Stimulated activated CD4-positive, alpha-beta T cell treated with anti-CD3 and anti-CD28 coated beads, Interleukin-1b, Interleukin-23, amount 100 ng/mL, for 1 hour (primary cell): Measurements from ENCODE around the gene WDFY4.

Experiments
- DNase-seq, 2 donors: peaks; one replicate each; pipeline ENCODE4 v3.0.0-alpha.2; 2020; ENCODE audit warnings: low read depth in 2 of 2

Gene WDFY4

DNA sequence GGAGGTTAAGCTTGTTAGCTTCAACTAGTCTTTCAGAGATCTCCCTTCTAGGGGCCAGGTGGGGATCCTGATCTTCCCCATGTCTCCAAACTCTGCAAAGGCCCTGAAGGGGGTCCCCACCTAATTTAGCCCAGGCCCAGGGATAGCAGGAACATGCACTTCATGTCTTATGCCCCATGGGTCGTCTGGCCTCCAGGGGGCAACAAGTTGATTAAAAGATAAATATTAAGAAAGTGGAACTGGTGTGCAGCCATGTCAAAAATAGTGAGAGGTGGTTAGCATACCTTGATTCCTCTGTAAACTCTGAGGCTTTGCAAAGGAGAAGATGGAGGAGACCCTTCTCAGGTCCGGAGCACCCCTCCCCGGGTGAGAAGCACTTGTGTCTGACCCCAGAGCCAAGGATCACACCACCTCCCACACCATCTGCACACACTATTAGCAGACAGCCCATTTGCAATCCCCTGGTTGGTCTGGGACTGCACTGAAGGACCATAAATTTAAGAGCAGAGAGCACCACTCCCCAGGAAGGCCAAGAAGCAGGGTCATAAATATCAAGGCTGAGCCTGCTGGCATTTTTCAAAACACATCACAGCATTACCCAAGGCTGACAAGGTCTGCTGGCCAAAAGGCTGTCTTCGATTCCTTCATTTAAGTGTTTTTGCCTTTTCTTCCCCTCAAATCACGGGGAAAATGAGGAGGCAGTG is 299.1 kb downstream of the WDFY4 start:
- DNase-seq, result no peak

DNA sequence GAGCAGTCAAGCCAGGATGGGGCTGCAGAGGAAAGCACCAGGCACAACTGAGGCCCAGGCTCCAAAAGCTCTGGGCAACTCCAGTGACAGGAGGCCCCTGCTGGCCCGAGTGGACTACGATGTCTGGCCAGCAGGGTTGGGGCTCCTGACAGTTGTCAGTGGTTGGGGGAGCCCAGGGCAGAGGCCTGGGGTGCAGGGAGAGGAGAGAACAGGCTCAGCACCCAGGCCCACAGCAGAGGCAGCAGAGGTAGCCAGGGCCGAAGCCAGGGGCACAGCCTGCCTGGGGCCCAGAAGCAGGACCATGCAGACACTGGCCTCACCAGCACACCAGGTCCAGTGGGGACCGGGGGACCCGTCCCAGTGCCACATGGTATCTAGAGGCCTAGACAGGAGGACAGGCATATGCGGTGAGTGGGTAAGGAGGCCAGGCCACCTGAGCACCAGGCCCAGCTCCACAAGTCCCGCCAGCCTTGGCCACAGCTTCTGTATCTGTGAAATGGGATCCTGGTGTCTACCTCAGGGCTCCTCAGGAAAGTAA is 301.0 kb downstream of the WDFY4 start:
- no peak for DNase-seq

- no peak for DNase-seq
Measured at GRCh38 chr10:48990226-48990625, 305.6 kb downstream of the WDFY4 start.

- no peak for DNase-seq
Measured at GRCh38 chr10:48993627-48994026, 309.0 kb downstream of the WDFY4 start.

GRCh38 chr10:48996329-48996728 is 311.7 kb downstream of the WDFY4 start:
- no peak for DNase-seq

- DNase-seq, result no peak
Measured at GRCh38 chr10:48999346-48999745, 314.7 kb downstream of the WDFY4 start.

DNA sequence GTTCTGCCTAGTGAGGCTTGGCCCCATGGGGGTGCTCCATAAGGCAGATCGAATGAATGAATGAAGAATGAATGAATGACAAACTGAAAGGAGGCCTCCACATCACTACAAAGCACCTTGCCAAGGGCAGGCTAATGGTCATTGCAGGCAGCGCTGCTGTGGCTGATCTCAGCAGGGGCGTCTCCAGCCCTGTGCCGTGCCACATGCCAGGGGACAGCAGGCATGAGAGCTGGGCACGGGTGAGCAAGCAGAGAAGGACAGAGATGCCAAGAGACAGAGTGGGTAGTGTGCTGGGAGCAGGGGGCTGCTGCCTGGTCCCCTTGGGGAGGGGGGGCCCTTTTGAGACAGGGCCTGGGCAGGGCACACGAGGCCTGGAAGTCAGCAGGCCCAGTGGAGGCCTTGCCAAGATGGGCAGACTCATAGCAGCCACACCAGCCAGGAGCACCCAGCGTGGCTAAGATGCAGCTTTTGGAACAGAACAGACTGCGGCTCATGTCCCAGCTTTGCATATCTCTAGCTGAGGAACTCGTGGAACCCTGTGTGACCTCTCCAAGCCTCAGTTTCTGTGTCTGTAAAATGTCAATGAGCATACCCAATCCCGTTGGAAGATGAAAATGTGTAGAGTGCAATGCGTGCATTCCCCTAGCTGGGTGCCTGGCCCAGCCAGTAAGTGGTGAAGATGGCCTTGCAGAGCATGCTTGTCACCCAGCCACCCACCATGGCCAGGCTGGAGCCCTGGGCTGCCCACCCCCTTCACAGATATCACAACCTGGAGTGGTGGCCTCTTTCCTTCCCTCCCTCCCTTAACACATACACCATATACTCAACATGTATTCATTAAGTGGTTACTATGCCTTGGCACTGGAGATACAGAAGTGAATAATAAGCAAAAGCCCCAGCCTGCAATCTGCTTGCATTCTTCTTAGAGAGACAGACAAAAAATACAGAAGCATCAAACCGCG is 316.0 kb downstream of the WDFY4 start:
- no peak for DNase-seq

- no peak for DNase-seq
Measured at GRCh38 chr10:49001402-49001801, 316.7 kb downstream of the WDFY4 start.

- DNase-seq, result no peak
Measured at GRCh38 chr10:49001870-49002672, 317.4 kb downstream of the WDFY4 start.

DNA sequence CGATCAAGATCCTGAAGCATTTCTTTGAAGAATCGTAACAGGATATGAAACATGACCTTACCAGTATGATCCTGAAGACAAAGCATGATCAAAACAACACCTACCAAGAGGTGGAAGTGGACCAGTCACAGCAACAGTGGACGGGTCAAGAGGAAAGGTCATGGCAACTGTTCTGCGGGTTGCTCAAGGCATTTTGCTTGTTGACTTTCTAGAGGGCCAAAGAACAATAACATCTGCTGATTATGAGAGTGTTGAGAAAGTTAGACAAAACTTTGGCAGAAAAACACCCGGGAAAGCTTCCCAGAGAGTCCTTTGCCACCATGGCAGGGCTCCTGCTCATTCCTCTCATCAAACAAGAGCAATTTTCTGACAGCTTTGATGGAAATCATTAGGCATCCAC is 320.6 kb downstream of the WDFY4 start:
- DNase-seq, result no peak

- DNase-seq, result no peak
Measured at GRCh38 chr10:49007129-49007528, 322.5 kb downstream of the WDFY4 start.

DNA sequence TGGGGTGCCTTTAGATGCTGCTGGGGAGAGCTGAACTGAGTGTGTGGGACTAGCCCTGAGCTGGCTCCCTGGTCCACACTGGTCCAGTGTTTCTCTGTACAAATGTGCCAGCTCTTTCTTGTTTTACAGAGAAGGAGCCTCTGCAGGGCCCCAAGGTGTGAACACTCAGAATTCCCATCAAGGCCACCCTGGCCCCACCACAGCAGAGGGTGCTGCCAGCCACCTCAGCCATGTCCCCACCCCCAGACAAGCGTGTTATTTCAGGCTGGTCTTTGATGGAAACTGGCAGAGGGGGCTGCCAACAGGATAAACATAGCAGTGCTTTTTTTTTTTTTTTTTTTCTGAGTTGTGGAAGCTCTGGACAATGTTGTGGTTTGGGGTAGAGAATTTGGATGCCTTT is 323.4 kb downstream of the WDFY4 start:
- DNase-seq, result no peak

- DNase-seq, result no peak
Measured at GRCh38 chr10:49008505-49009198, 324.0 kb downstream of the WDFY4 start.

DNA sequence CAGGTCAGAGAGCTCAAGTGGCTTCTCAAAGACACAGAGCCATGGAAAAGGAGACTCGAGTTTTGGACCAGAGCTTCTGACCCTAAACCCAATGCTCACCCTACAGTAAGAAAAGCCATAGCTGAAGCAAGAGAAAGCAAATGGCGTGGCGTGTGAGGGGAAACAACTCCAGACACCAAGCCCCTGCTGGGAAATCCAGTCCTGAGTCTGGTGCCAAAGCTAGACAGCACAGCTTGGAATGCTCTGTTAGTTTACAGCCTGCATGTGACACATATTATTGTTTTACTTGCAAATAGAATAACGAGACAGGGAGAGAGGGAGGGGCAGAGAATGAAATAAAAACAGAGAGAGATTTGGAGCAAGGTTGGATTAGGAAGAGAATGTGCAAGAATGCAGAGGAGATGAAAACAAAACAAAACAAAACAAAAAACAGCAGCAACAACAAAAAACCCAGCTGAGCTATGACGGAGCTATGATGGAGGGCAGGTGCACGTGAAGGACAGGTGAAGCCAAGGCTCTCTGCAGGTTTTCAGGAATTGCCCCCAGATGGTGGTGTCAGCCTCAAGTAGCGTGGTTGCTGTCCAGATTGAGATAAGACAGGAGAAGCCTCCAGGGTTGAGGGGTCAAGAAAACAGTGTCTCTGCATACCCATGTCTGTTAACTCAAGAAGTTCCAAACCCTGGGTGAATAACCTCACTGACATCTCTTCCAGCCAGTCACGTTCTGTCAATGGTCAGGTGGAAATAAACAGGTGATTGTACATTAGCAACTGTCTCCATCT is 324.7 kb downstream of the WDFY4 start:
- no peak for DNase-seq

GRCh38 chr10:49010295-49010694 is 325.6 kb downstream of the WDFY4 start:
- no peak for DNase-seq

DNA sequence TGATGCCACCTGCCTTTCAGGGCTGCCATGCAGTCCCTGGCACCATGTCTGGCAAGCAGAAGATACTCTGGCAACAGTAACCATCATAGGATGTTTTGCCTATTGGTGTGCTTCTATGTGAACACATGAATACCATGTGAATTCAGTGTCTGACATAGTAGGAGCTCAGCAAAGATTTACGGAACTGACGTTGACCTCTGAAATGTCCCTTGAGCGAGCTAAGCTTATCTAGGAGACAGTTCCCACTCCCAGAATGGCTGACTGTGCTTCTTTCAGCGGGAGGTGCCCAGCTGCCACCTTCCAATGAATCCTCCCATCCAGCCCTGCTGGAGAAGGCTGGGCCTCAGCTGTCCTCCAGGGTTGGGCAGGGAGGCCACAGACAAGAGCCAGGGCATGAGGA is 326.2 kb downstream of the WDFY4 start:
- DNase-seq, result no peak

GRCh38 chr10:49011756-49012155 is 327.1 kb downstream of the WDFY4 start:
- DNase-seq, result no peak

DNA sequence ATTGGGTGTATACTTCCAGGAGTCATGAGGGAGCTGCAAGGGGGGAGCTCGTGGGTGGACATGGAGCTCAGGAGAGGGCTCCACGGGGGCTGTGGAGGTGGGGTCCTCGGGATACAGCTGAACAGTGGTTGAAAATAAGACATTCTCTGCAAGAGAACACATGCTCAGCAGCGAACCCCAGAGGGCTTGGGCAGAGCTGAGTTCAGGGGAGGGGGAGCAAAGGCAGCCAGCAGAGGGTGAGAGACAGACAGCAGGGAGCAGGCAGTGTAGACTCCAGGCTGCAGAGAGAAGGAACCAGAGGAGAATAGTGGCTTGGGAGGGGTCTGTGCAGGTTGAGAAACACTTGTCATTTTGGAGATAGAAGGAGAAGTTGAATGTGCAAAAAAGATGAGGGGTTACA is 327.9 kb downstream of the WDFY4 start:
- DNase-seq, result no peak

DNA sequence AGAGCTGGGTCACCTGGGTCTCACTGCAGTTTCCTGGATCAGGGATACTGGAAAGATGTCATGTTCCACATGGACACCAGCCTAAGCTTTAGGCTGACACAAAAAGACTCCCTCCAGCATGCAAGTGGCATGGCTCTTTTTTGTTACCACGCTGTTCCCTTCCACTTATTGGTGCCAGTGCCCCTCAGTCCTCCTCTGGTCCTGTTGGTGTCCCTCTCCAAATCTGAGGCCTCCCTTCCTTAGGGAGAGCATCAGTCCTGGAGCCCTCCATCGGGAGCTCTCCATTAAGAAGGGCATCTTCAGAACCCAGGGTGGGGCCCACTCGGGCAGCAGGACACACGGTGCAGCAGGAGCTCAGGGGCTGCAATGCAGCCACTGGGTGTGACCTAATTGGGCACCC is 331.0 kb downstream of the WDFY4 start:
- no peak for DNase-seq

DNA sequence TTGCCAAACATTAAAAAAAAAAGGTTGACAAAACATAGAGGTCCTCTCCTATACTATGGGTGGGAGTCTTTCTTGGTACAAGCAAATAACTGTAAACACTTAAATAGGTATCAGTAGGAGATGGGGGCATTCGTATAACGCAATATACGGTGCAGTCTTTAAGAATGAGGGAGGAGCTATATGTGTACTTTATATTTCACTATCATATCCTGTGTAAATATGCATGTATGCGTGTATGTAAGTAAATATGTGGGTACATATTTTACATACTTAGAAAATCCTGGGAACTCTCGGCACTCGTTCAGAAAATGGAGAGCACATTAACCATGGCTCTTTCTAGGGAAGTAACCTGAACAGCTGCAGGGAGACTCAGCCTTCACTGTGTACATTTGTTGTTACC is 337.0 kb downstream of the WDFY4 start:
- DNase-seq, result no peak

GRCh38 chr10:49023071-49023470 is 338.4 kb downstream of the WDFY4 start:
- DNase-seq, result no peak
